ENCODE data around the gene WDR36.
A peak's percentile ranks its signal among the peaks of the same experiment; 100 is the strongest.

Gene WDR36

DNA sequence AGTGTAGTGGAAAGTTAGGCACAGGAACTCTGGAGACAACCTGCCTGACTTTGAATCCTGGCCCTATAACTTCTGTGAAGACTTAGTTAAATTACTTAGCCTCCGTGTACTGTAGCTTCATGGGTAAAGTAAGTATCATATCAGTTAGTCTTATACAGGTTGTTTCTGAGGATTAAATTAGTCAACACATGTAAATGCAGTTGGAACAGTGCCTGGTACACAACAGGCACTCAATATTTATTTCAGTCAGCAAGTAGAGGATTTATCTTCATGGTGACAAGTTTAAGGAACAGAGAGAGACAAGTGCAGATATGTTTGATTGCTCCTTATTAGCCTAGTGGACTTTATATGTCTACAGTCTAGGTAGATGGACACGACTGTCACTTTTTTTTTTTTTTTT is 17.9 kb upstream of the WDR36 start:
- H3K4me3 Mint-ChIP-seq: no peak overlapping the region
- H3K9me3 Mint-ChIP-seq: no peaks in the 10 kb centered on the region
- H3K4me1 Mint-ChIP-seq: peaks cover 12 to 27% of the 10 kb centered on the region in 2 donors
- H3K27me3 Mint-ChIP-seq: peaks cover 72 to 81% of the 10 kb centered on the region in 2 donors
- DNase-seq (no peak), ATAC-seq (replicated peaks) (no peak)
- no peak overlapping the region for H3K27ac Mint-ChIP-seq
- no peaks in the 10 kb centered on the region for H3K36me3 Mint-ChIP-seq

DNA sequence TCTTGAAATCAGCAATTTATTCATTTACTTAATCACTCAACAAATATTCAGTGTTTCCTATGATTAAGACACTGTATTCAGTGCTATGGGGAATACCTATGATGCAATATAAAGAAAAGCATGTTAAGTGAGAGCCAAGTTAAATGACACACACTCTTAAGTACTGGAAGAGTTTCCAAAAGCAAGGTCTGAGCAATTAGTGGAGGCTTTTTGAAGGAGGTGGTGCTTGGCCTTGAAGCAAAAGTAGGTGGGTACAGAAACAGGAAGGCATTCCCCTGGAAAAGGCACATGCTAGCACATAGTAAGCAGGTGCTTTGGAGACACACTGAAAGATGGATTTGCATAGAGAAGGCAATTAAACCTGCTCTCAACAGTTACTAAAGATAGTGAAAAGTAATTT is 16.6 kb upstream of the WDR36 start:
- ATAC-seq (replicated peaks) (no peak), DNase-seq (no peak)
- no peak overlapping the region for H3K27ac Mint-ChIP-seq
- no peaks in the 10 kb centered on the region for H3K9me3 Mint-ChIP-seq
- H3K4me3 Mint-ChIP-seq: no peak overlapping the region
- peaks cover 11 to 24% of the 10 kb centered on the region in 2 donors for H3K4me1 Mint-ChIP-seq
- H3K27me3 Mint-ChIP-seq: peaks cover 59 to 68% of the 10 kb centered on the region in 2 donors
- no peaks in the 10 kb centered on the region for H3K36me3 Mint-ChIP-seq

DNA sequence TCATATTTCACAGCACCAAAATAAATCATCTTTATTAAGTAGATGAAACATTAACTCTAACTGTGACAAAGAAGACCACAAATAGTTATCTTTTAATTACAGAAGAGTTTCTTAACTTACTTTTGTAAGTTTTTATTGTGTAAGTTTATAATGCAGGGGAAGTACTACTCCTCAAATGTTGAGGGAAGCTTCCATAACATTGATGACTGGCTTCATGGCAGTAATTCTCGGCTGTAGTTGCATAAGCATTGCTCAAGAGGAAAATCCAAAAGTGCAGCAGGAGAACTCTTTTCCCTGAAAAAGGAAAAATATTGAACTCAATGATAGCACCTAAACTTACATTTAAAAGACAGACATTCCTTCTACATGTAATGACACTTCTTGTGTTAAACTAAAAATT is 16.1 kb upstream of the WDR36 start:
- Mint-ChIP-seq H3K9me3 (no peaks in the 10 kb centered on the region), H3K27me3 (peaks cover 53 to 63% of the 10 kb centered on the region in 2 donors), H3K4me3 (no peak overlapping the region), H3K27ac (no peak overlapping the region), H3K4me1 (peaks cover 7 to 19% of the 10 kb centered on the region in 2 donors), H3K36me3 (no peaks in the 10 kb centered on the region)
- ATAC-seq (replicated peaks) (no peak), DNase-seq (no peak)

DNA sequence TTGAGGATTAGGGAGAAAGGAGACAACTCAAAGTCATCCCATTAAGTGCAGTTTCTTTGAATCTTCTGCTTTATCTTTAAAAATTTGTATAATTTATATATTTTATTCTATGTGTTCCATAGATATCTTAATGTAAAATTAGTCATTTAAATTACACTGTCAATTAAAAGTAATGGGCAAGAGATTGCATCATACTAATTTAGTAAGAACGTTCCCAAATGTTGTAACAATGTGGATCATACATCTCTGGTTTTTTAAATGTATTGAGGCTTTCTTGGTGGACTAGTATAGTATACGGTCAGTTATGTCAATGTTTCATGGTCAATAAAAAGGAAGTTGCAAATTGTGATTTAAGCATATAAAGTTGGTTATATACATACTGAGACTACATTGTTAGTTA is 14.5 kb upstream of the WDR36 start:
- H3K4me3 Mint-ChIP-seq: no peak overlapping the region
- H3K27me3 Mint-ChIP-seq: peaks cover 44 to 60% of the 10 kb centered on the region in 2 donors
- no peak for ATAC-seq (replicated peaks)

GRCh38 chr5:111079846-111080245 is 12.3 kb upstream of the WDR36 start:
- ATAC-seq (replicated peaks) (no peak), DNase-seq (no peak)
- peaks cover 0 to 5% of the 10 kb centered on the region in 2 donors for H3K9me3 Mint-ChIP-seq
- H3K36me3 Mint-ChIP-seq: no peaks in the 10 kb centered on the region
- no peak overlapping the region for H3K27ac Mint-ChIP-seq
- no peak overlapping the region for H3K4me3 Mint-ChIP-seq
- H3K4me1 Mint-ChIP-seq: no peaks in the 10 kb centered on the region
- H3K27me3 Mint-ChIP-seq: peaks cover 30 to 42% of the 10 kb centered on the region in 2 donors

More for the DNA sequence above, 14.5 kb upstream of the WDR36 start:
- no peak for DNase-seq
- Mint-ChIP-seq H3K36me3 (no peaks in the 10 kb centered on the region), H3K27ac (no peak overlapping the region), H3K4me1 (peaks cover 7 to 10% of the 10 kb centered on the region in 2 donors), H3K9me3 (peaks cover 0 to 3% of the 10 kb centered on the region in 2 donors)

DNA sequence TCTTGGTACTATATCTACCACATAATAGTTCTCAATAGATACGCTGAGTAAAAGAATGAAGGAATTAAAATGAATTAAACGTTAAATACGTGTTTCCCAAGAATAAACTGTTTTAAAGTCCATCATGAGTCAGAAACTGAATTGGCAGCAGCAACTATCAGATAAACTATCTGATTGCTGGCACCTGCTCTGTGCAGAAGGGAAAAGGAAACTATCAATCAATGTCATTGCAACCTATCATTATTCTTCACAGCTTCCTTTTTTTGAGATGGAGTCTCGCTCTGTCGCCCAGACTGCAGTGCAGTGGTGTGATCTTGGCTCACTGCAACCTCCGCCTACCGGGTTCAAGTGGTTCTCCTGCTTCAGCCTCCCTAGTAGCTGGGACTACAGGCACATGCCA is 8.8 kb upstream of the WDR36 start:
- ATAC-seq (replicated peaks) (no peak), DNase-seq (no peak)
- H3K36me3 Mint-ChIP-seq: no peaks in the 10 kb centered on the region
- H3K9me3 Mint-ChIP-seq: peaks cover 0 to 5% of the 10 kb centered on the region in 2 donors
- H3K4me3 Mint-ChIP-seq: no peak overlapping the region
- H3K4me1 Mint-ChIP-seq: no peaks in the 10 kb centered on the region
- no peak overlapping the region for H3K27ac Mint-ChIP-seq
- peaks cover 13 to 22% of the 10 kb centered on the region in 2 donors for H3K27me3 Mint-ChIP-seq

- peaks cover 18 to 29% of the 10 kb centered on the region in 2 donors for H3K36me3 Mint-ChIP-seq
- no peak overlapping the region for H3K4me3 Mint-ChIP-seq
- H3K9me3 Mint-ChIP-seq: peaks cover 2 to 3% of the 10 kb centered on the region in 2 donors
- ATAC-seq (replicated peaks) (no peak), DNase-seq (no peak)
- peaks cover 23 to 50% of the 10 kb centered on the region in 2 donors for H3K4me1 Mint-ChIP-seq
- no peak overlapping the region for H3K27ac Mint-ChIP-seq
- no peaks in the 10 kb centered on the region for H3K27me3 Mint-ChIP-seq
These were observed 3.8 kb downstream of the WDR36 start for GRCh38 chr5:111095982-111096381.

DNA sequence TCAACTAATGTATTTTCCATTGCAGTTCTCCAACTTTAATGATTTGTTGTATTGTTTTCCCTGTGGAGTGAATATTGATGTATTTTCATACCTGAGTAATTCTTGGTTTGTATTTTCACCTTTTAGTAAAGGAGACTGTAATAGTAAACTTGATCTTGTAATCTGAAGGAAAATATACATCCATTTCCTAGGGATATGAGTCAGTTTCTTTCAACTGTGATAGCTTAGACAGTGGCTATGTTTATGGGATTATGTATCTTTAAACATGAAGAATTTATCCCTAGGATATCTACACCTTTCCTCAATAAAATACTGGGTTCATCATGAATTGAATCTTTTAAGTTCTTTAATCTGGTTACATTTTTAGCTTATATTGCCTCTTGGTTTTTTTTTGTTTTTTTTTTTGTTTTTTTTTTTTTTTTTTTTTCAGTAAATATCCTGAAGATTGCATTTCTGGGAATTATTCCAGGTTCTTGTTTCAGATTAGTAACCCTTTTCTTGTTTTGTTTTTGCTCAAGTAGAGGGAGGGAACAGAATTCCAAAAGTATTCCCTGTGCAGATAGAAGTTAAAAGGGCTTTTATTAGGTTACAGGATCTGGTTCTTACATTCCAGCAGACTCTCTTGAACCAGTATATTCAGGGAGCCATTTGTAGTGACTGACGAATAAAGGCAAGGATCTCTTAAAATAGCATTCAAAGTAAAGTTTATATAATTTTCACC is 7.1 kb downstream of the WDR36 start:
- H3K27ac Mint-ChIP-seq: no peak overlapping the region
- peaks cover 22 to 34% of the 10 kb centered on the region in 2 donors for H3K36me3 Mint-ChIP-seq
- no peaks in the 10 kb centered on the region for H3K27me3 Mint-ChIP-seq
- no peak overlapping the region for H3K4me3 Mint-ChIP-seq
- no peak for ATAC-seq (replicated peaks)
- H3K9me3 Mint-ChIP-seq: no peaks in the 10 kb centered on the region
- peaks cover 10 to 27% of the 10 kb centered on the region in 2 donors for H3K4me1 Mint-ChIP-seq
- no peak for DNase-seq

- no peak for DNase-seq
- peaks cover 27 to 36% of the 10 kb centered on the region in 2 donors for H3K36me3 Mint-ChIP-seq
- no peak overlapping the region for H3K27ac Mint-ChIP-seq
- no peak overlapping the region for H3K4me3 Mint-ChIP-seq
- ATAC-seq (replicated peaks): no peak
- no peaks in the 10 kb centered on the region for H3K27me3 Mint-ChIP-seq
- no peaks in the 10 kb centered on the region for H3K9me3 Mint-ChIP-seq
- no peaks in the 10 kb centered on the region for H3K4me1 Mint-ChIP-seq
These were observed 14.3 kb downstream of the WDR36 start for GRCh38 chr5:111106320-111106948.

- no peaks in the 10 kb centered on the region for H3K4me1 Mint-ChIP-seq
- H3K36me3 Mint-ChIP-seq: peaks cover 30 to 41% of the 10 kb centered on the region in 2 donors
- ATAC-seq (replicated peaks) (no peak), DNase-seq (no peak)
- H3K27me3 Mint-ChIP-seq: no peaks in the 10 kb centered on the region
- H3K27ac Mint-ChIP-seq: no peak overlapping the region
- H3K9me3 Mint-ChIP-seq: no peaks in the 10 kb centered on the region
- no peak overlapping the region for H3K4me3 Mint-ChIP-seq
These were observed 15.2 kb downstream of the WDR36 start for GRCh38 chr5:111107371-111107770.

- Mint-ChIP-seq H3K36me3 (peaks cover 24 to 29% of the 10 kb centered on the region in 2 donors), H3K27ac (no peak overlapping the region), H3K9me3 (no peaks in the 10 kb centered on the region), H3K4me3 (no peak overlapping the region), H3K4me1 (peaks cover 8 to 24% of the 10 kb centered on the region in 2 donors), H3K27me3 (no peaks in the 10 kb centered on the region)
- ATAC-seq (replicated peaks): no peak
- no peak for DNase-seq
These were observed 19.8 kb downstream of the WDR36 start for GRCh38 chr5:111111956-111112355.

- Mint-ChIP-seq H3K27me3 (no peaks in the 10 kb centered on the region), H3K4me1 (peaks cover 17 to 28% of the 10 kb centered on the region in 2 donors), H3K9me3 (no peaks in the 10 kb centered on the region), H3K4me3 (no peak overlapping the region), H3K27ac (no peak overlapping the region), H3K36me3 (peaks cover 20 to 31% of the 10 kb centered on the region in 2 donors)
- no peak for ATAC-seq (replicated peaks)
- no peak for DNase-seq
These were observed 21.5 kb downstream of the WDR36 start for GRCh38 chr5:111113678-111114077.

DNA sequence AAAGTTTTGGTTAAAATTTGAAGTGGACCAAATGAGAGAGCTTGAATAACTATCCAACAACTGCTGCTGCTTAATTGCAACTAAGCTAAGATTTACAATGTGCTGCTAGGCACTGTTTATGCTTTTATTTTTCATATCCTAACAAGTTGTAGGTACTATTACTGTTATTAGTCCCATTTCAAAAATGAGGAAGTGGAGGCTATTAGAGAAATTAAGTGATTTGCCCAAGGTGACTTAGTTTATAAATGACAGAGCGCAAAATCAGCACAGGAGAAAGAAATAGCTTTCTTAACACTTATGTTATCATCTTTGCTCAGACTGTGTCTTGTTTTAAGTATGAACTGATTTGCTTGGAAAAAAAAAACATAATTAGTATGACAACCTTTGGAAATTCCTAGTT is 23.1 kb downstream of the WDR36 start:
- no peak for DNase-seq

DNA sequence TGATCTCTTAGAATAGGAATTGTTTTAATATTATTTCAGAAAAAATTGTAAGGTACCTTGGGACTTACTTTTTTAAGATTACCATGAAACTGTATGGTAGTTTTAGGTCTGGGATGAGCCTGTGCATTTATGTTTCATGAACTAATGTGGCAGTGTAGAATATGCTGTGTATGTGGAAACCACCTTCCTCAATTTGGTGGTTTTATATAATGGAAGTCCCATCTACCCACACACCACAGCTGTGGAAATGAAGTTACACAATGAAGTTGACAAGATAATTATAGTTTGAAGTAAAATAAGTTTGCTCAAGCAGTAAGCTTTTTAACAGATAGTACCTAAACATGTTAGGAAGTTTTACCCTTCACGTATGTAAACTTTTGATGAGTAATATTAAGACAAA is 24.4 kb downstream of the WDR36 start:
- Mint-ChIP-seq H3K4me3 (no peak overlapping the region), H3K36me3 (peaks cover 27 to 46% of the 10 kb centered on the region in 2 donors), H3K27ac (no peak overlapping the region), H3K4me1 (peaks cover 19 to 36% of the 10 kb centered on the region in 2 donors), H3K27me3 (no peaks in the 10 kb centered on the region), H3K9me3 (no peaks in the 10 kb centered on the region)
- ATAC-seq (replicated peaks) (peak in 1 of 2 donors; percentile 56), DNase-seq (no peak)

More for the DNA sequence above, 23.1 kb downstream of the WDR36 start:
- Mint-ChIP-seq H3K4me3 (no peak overlapping the region), H3K27me3 (no peaks in the 10 kb centered on the region), H3K4me1 (peaks cover 19 to 28% of the 10 kb centered on the region in 2 donors), H3K36me3 (peaks cover 23 to 39% of the 10 kb centered on the region in 2 donors), H3K27ac (no peak overlapping the region), H3K9me3 (no peaks in the 10 kb centered on the region)
- no peak for ATAC-seq (replicated peaks)

DNA sequence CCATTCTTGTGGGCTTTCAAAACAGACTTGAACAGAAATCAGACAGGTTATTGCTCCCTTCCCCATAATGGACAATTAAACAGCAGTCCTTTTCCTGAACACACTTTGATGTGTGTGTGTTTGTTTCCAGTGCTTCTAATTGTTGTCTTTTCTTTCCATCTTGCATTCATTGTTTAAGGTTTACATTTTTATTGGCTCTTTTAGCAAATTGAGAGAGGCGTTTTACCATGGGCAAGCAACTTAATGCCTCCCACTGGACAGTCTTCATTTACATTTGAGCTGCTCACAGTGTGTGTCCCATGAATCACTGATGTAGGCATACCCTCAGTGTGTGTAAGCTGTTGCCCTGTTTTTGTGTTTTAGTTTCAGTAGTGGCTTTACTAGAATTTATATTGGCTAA is 25.0 kb downstream of the WDR36 start:
- Mint-ChIP-seq H3K27ac (no peak overlapping the region), H3K36me3 (peaks cover 26 to 47% of the 10 kb centered on the region in 2 donors), H3K9me3 (no peaks in the 10 kb centered on the region)

More for the DNA sequence above, 25.0 kb downstream of the WDR36 start:
- Mint-ChIP-seq H3K4me3 (no peak overlapping the region), H3K4me1 (peaks cover 20 to 36% of the 10 kb centered on the region in 2 donors), H3K27me3 (no peaks in the 10 kb centered on the region)
- ATAC-seq (replicated peaks) (no peak), DNase-seq (no peak)

Measured in stimulated activated naive B cell treated with anti-CD40 and anti-IgM and Interleukin-4, amounts not matched to agents 10 μg/mL and 1 μg/mL and 100 μg/mL, for 72 hours (primary cell).